Ishikawa (cell line): ENCODE results near the gene THSD4.

Experiments
- CEBPB ChIP-seq: IDR thresholded peaks from 2 replicates; pipeline ENCODE4 v1.6.1; 2012
- EP300 ChIP-seq: IDR thresholded peaks from 2 replicates; pipeline ENCODE4 v1.6.1; 2012; ENCODE audit warnings: borderline replicate concordance
- MAX ChIP-seq: IDR thresholded peaks from 2 replicates; pipeline ENCODE4 v1.6.1; 2012
- NFIC ChIP-seq: IDR thresholded peaks from 2 replicates; pipeline ENCODE4 v1.6.1; 2012
- RAD21 ChIP-seq: IDR thresholded peaks from 2 replicates; pipeline ENCODE4 v1.6.1; 2012; ENCODE audit warnings: low read depth
- REST ChIP-seq: IDR thresholded peaks from 2 replicates; pipeline ENCODE4 v1.6.1; 2012; ENCODE audit warnings: low read depth, mild to moderate bottlenecking
- TCF12 ChIP-seq: IDR thresholded peaks from 2 replicates; pipeline ENCODE4 v1.6.1; 2012; ENCODE audit warnings: low read depth
- TEAD4 ChIP-seq: IDR thresholded peaks from 2 replicates; pipeline ENCODE4 v1.6.1; 2012

GRCh38 chr15:71517751-71518150 is 402.5 kb downstream of the THSD4 start:
- TF ChIP-seq CEBPB (no peak), MAX (no peak), REST (no peak), NFIC (no peak), TCF12 (no peak), RAD21 (no peak), TEAD4 (no peak), EP300 (no peak)
